Measurements from ENCODE around the gene SLC39A11. TPM values are rescaled to one million over a fixed set of nuclear protein-coding genes. Genes with fewer than 3 reads are reported as not detected.

The SLC39A11 gene
- total and polyA plus RNA-seq, 2 of the 13 experiments (the other 11 are each of a cell fraction or from before 2014, with no cell fraction given), result 17.2 to 31.5 TPM

DNA sequence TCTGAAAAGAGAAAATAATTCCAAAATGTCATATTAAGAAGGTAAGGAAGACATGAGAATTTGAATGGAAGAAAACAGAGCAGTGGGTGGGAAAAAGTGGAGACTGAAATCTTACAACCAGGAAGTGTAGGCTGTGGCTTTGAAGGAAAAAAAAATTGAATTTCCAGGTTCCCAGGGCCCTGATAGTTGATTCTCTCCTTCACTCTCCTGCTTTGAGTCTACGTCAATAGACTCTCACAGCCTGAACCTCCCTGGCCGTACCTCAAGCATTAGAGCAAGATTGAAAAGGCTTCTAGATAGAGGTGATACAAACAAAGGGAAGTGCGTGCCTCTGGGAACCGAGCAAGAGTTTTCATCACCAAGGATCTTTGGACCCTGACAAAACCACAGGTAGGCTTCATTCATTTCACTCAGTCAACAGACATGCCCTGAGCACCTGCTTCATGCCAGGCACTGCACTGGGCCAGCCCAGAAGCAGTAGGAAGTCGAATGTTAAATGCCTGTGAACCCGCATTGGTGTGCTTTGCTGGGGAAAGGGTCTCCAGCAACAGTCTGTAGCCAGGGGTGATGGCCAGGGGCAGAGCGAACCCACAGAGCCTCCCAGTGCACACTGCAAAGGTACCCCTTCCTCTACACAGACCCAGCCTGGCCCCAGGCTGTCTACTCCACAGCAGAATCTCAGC lies 163.9 kb downstream of the SLC39A11 start (continued):
- TF ChIP-seq HNF4G (IDR thresholded peaks at IDR 0.05; ENCODE audit: borderline replicate concordance, low read depth, low read length) (peak; percentile 58; the same call in 1 of the 2 replicates), HNF4G (CRISPR knock-in tag; IDR thresholded peaks at IDR 0.05; ENCODE audit: borderline replicate concordance, low read depth) (no peak; the same call in 1 of the 2 replicates), HDAC2 (CRISPR knock-in tag; IDR thresholded peaks at IDR 0.05) (peak; percentile 84), STAG1 (CRISPR knock-in tag; IDR thresholded peaks at IDR 0.05) (peak; percentile 8; the same call in 1 of the 2 replicates), ZNF574 (CRISPR knock-in tag; IDR thresholded peaks at IDR 0.05) (peak; percentile 41; the same call in 1 of the 2 replicates), PLRG1 (conservative IDR thresholded peaks at IDR 0.05) (no peak), ZNF549 (CRISPR knock-in tag; IDR thresholded peaks at IDR 0.05) (no peak), THAP11 (CRISPR knock-in tag; IDR thresholded peaks at IDR 0.05) (peak; percentile 32; the same call in 1 of the 2 replicates), ZMYM4 (CRISPR knock-in tag; IDR thresholded peaks at IDR 0.05) (peak; percentile 57), ZEB1 (IDR thresholded peaks at IDR 0.05; ENCODE audit: insufficient replicate concordance, low read depth) (peak; percentile 94), ZNF124 (CRISPR knock-in tag; IDR thresholded peaks at IDR 0.05) (peak; percentile 18; the same call in 1 of the 2 replicates), KDM1A (CRISPR knock-in tag; IDR thresholded peaks at IDR 0.05) (peak; percentile 83; the same call in 1 of the 2 replicates), ZBTB20 (CRISPR knock-in tag; IDR thresholded peaks at IDR 0.05; ENCODE audit: borderline replicate concordance, low read depth) (no peak), FOSL1 (CRISPR knock-in tag; IDR thresholded peaks at IDR 0.05; ENCODE audit: borderline replicate concordance) (no peak), ZNF768 (CRISPR knock-in tag; IDR thresholded peaks at IDR 0.05) (0 out of 2 replicates have a peak, but pooled peaks have one; percentile 12), SOX13 (IDR thresholded peaks at IDR 0.05) (no peak), SOX13 (CRISPR knock-in tag; conservative IDR thresholded peaks at IDR 0.05 in 1 of 2, IDR thresholded peaks at IDR 0.05 in 1 of 2) (peak in 1 of 2 experiments; percentile 68; a peak in 1 of 4 replicates), TRIM24 (CRISPR knock-in tag; IDR thresholded peaks at IDR 0.05) (no peak), ZBED4 (CRISPR knock-in tag; IDR thresholded peaks at IDR 0.05; ENCODE audit: borderline replicate concordance) (peak; percentile 70; the same call in 1 of the 2 replicates)
- TF ChIP-seq, protein P1, sequence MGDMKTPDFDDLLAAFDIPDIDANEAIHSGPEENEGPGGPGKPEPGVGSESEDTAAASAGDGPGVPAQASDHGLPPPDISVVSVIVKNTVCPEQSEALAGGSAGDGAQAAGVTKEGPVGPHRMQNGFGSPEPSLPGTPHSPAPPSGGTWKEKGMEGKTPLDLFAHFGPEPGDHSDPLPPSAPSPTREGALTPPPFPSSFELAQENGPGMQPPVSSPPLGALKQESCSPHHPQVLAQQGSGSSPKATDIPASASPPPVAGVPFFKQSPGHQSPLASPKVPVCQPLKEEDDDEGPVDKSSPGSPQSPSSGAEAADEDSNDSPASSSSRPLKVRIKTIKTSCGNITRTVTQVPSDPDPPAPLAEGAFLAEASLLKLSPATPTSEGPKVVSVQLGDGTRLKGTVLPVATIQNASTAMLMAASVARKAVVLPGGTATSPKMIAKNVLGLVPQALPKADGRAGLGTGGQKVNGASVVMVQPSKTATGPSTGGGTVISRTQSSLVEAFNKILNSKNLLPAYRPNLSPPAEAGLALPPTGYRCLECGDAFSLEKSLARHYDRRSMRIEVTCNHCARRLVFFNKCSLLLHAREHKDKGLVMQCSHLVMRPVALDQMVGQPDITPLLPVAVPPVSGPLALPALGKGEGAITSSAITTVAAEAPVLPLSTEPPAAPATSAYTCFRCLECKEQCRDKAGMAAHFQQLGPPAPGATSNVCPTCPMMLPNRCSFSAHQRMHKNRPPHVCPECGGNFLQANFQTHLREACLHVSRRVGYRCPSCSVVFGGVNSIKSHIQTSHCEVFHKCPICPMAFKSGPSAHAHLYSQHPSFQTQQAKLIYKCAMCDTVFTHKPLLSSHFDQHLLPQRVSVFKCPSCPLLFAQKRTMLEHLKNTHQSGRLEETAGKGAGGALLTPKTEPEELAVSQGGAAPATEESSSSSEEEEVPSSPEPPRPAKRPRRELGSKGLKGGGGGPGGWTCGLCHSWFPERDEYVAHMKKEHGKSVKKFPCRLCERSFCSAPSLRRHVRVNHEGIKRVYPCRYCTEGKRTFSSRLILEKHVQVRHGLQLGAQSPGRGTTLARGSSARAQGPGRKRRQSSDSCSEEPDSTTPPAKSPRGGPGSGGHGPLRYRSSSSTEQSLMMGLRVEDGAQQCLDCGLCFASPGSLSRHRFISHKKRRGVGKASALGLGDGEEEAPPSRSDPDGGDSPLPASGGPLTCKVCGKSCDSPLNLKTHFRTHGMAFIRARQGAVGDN (CRISPR knock-in tag; IDR thresholded peaks at IDR 0.05), result peak; percentile 78

Measured in HepG2 (cell line).